DND-41 (cell line): Measurements from ENCODE around the gene LTB.

ENCODE experiments used
- ATAC-seq: fragments of 200-7000 bp; cut with Tn5 transposase; 3 replicates; pipeline ENCODE4 v1.9.1; 2021; ENCODE audit warnings: low read depth; ENCODE audit not compliant: insufficient read depth
- DNase-seq: peaks from one replicate; pipeline ENCODE4 v3.0.0-alpha.2; 2020
- H2AFZ ChIP-seq: 2 replicates; pipeline ENCODE4 v1.6.0; 2012; ENCODE audit warnings: low read depth, low read length
- H3K27ac ChIP-seq: 2 replicates; pipeline ENCODE4 v1.5.1; 2012; ENCODE audit warnings: low read length, inconsistent platforms
- H3K27me3 ChIP-seq: fragments of 200-600 bp; sonication (generic); 2 replicates; pipeline ENCODE4 v1.6.0; 2012; ENCODE audit warnings: low read length, mild to moderate bottlenecking, inconsistent platforms; ENCODE audit not compliant: insufficient read depth, poor library complexity
- H3K36me3 ChIP-seq: 2 replicates; pipeline ENCODE4 v1.5.1; 2012; ENCODE audit warnings: low read length, inconsistent platforms; ENCODE audit not compliant: insufficient read depth
- H3K4me1 ChIP-seq: 2 replicates; pipeline ENCODE4 v1.5.1; 2012; ENCODE audit warnings: mild to moderate bottlenecking, low read length; ENCODE audit not compliant: insufficient read depth
- H3K4me2 ChIP-seq: 2 replicates; pipeline ENCODE4 v1.6.0; 2012; ENCODE audit warnings: mild to moderate bottlenecking, moderate library complexity, low read length, inconsistent platforms; ENCODE audit not compliant: insufficient read depth
- H3K4me3 ChIP-seq, 2 experiments: fragments of 200-600 bp in 1 of 2; shearing (Covaris generic) in 1 of 2; 2 replicates each; pipeline ENCODE4 v1.5.1; 2012 to 2016; ENCODE audit warnings: inconsistent platforms in 2 of 2, low read length in 2 of 2, mild to moderate bottlenecking in 2 of 2, low read depth in 1 of 2, moderate library complexity in 1 of 2
- H3K79me2 ChIP-seq: 2 replicates; pipeline ENCODE4 v1.6.0; 2012; ENCODE audit warnings: low read length, inconsistent platforms; ENCODE audit not compliant: insufficient read depth
- H3K9ac ChIP-seq: 2 replicates; pipeline ENCODE4 v1.6.0; 2012; ENCODE audit warnings: low read depth, mild to moderate bottlenecking, inconsistent platforms, low read length, moderate library complexity
- H3K9me3 ChIP-seq: 2 replicates; pipeline ENCODE4 v1.5.1; 2012; ENCODE audit warnings: low read length, moderate library complexity, mild to moderate bottlenecking, inconsistent platforms; ENCODE audit not compliant: insufficient read depth, severe bottlenecking
- H4K20me1 ChIP-seq: 2 replicates; pipeline ENCODE4 v1.6.0; 2012; ENCODE audit warnings: low read length; ENCODE audit not compliant: insufficient read depth
- EZH2 ChIP-seq: IDR thresholded peaks from 3 replicates; pipeline ENCODE4 v1.6.1; 2012; ENCODE audit warnings: borderline replicate concordance, low read depth, mild to moderate bottlenecking, moderate library complexity, low read length, inconsistent platforms; ENCODE audit not compliant: severe bottlenecking
- TF ChIP-seq, protein P1 (sequence below): IDR thresholded peaks from 2 replicates; pipeline ENCODE4 v1.5.1; 2012; ENCODE audit warnings: borderline replicate concordance, low read length, moderate library complexity, mild to moderate bottlenecking; ENCODE audit not compliant: poor library complexity, severe bottlenecking; ENCODE audit errors: extremely low read depth

The LTB gene

DNA sequence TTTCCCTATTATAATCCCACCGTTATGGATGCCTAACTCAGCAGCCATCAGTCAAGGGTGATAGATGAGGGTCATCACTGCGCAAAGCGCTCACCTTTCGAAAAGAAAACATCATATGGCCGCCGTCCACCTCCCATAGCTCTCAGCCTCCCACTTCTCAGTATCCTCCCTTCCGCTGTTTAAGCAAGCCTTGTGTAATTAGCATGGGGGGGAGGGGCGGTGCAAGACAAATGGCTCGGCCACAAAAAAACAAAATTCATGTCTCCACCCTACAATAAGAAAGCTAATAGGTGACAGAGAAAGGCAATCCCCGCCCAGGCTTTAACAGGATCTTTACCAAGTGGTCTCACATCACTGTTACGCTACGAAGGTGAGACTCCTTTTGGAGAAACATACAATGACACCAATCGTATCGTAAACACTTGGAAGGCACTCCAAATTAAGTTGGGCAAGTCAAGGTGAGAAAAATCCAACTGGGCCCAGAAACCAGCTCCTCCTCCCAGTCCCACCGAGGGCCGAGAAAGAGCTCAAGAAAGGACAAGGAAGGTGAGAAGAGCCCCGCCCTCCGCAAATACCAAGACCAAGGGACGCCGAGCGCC lies 41.1 kb downstream of the LTB start:
- Histone ChIP-seq H3K4me1 (peaks cover 60% of the 10 kb centered on the region), H3K27ac (peak overlapping the region; percentile 98), H3K79me2 (peaks cover 80% of the 10 kb centered on the region), H3K36me3 (peaks cover 53% of the 10 kb centered on the region), H3K4me3 (peak overlapping the region; percentile 72 to 80), H3K27me3 (no peaks in the 10 kb centered on the region), H3K4me2 (peak overlapping the region; percentile 91), H3K9ac (peak overlapping the region; percentile 87), H2AFZ (peak overlapping the region; percentile 52), H4K20me1 (peaks cover 46% of the 10 kb centered on the region), H3K9me3 (no peaks in the 10 kb centered on the region)
- peak; percentile 22 for ATAC-seq
- TF ChIP-seq, protein P1, sequence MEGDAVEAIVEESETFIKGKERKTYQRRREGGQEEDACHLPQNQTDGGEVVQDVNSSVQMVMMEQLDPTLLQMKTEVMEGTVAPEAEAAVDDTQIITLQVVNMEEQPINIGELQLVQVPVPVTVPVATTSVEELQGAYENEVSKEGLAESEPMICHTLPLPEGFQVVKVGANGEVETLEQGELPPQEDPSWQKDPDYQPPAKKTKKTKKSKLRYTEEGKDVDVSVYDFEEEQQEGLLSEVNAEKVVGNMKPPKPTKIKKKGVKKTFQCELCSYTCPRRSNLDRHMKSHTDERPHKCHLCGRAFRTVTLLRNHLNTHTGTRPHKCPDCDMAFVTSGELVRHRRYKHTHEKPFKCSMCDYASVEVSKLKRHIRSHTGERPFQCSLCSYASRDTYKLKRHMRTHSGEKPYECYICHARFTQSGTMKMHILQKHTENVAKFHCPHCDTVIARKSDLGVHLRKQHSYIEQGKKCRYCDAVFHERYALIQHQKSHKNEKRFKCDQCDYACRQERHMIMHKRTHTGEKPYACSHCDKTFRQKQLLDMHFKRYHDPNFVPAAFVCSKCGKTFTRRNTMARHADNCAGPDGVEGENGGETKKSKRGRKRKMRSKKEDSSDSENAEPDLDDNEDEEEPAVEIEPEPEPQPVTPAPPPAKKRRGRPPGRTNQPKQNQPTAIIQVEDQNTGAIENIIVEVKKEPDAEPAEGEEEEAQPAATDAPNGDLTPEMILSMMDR = no peak
- no peak for TF ChIP-seq EZH2
- DNase-seq = peak; percentile 65

DNA sequence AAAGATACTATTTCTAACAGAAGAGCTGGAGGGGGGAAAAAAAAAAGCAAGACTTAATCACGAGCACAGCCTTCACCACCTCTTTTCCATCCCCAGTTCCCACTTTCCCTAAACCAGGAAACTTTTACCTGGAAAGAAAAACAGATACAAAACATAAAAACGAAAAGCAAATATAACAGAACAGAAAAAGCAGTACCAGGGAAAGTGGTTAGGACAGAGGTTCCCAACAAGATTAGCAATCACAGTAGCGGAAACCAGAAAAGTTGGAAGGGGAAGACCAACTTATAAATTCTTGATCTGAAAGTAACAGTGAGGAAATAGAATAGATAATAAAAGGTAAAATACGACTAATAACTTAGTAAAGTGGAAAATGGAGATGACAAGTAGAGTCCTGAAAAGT lies 41.6 kb downstream of the LTB start:
- H3K9ac ChIP-seq = peak overlapping the region; percentile 87
- H2AFZ ChIP-seq = no peak overlapping the region
- peak overlapping the region; percentile 72 to 80 for H3K4me3 ChIP-seq
- DNase-seq = no peak
- no peaks in the 10 kb centered on the region for H3K27me3 ChIP-seq
- H3K9me3 ChIP-seq = no peaks in the 10 kb centered on the region
- H3K27ac ChIP-seq = peak overlapping the region; percentile 98
- H3K4me2 ChIP-seq = peak overlapping the region; percentile 91
- peaks cover 58% of the 10 kb centered on the region for H3K36me3 ChIP-seq
- no peak for ATAC-seq
- TF ChIP-seq EZH2 = no peak
- TF ChIP-seq, protein P1 = no peak
- peaks cover 55% of the 10 kb centered on the region for H3K4me1 ChIP-seq
- peaks cover 52% of the 10 kb centered on the region for H4K20me1 ChIP-seq
- H3K79me2 ChIP-seq = peaks cover 80% of the 10 kb centered on the region

DNA sequence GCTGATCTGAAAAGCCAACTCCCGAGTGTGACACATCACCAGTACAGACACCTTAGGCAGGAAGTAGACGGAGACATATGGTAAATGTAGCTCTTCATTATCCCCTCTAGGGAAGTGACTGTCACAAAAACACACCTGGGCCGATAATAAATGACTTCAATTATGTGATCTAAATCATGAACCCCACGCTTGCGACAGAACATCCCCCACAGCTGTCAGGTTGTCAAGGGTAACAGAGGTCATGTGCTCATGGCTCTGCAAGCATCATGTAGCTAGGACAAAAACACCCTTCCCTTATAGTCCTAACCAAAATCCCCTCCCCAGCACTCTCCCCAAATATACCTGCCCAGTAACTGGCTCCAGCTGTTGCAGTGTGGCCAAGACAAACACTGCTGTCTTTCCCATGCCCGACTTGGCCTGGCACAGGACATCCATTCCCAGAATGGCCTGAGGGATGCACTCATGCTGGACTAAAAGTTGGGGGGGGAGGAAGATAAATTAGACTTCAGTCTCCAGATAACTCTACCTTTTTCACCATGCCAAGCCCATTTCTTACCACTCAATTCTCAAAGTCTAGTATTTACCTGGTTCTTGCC lies 43.3 kb downstream of the LTB start:
- TF ChIP-seq EZH2 = no peak
- TF ChIP-seq, protein P1 = no peak
- Histone ChIP-seq H3K36me3 (peaks cover 76% of the 10 kb centered on the region), H4K20me1 (peaks cover 69% of the 10 kb centered on the region), H3K9ac (peak overlapping the region; percentile 87), H3K4me2 (peak overlapping the region; percentile 91), H2AFZ (no peak overlapping the region), H3K4me1 (peaks cover 53% of the 10 kb centered on the region), H3K79me2 (peaks cover 98% of the 10 kb centered on the region), H3K27ac (no peak overlapping the region), H3K4me3 (peak overlapping the region in 1 of 2 experiments; percentile 72; a peak in 2 of 4 replicates), H3K9me3 (no peaks in the 10 kb centered on the region), H3K27me3 (no peaks in the 10 kb centered on the region)
- DNase-seq = no peak
- ATAC-seq = no peak
